GM18870 (cell line): ENCODE data around the gene PSD4.
"Not testable (repeated sequence)": the region's sequence is repeated elsewhere in the genome, so short reads cannot be mapped to it uniquely, and the experiment has no call there.

Source experiments
- ATAC-seq: cut with Tn5 transposase; IDR thresholded peaks from one replicate; pipeline ENCODE4 v1.9.1; 2021; ENCODE audit warnings: moderate library complexity; ENCODE audit not compliant: unreplicated experiment

PSD4 gene

GRCh38 chr2:113235347-113236226 is 61.8 kb downstream of the PSD4 start:
- not testable (repeated sequence) for ATAC-seq

GRCh38 chr2:113236367-113237159 is 62.8 kb downstream of the PSD4 start:
- no peak for ATAC-seq

- no peak for ATAC-seq
Observed at GRCh38 chr2:113237604-113238160, 63.9 kb downstream of the PSD4 start.

- ATAC-seq = no peak
Observed at GRCh38 chr2:113238871-113239839, 65.4 kb downstream of the PSD4 start.

GRCh38 chr2:113240150-113240914 is 66.6 kb downstream of the PSD4 start:
- no peak for ATAC-seq

- ATAC-seq = no peak
Observed at GRCh38 chr2:113240915-113241911, 67.4 kb downstream of the PSD4 start.

- ATAC-seq = no peak
Observed at GRCh38 chr2:113242327-113242726, 68.6 kb downstream of the PSD4 start.

GRCh38 chr2:113245276-113245711 is 71.5 kb downstream of the PSD4 start:
- no peak for ATAC-seq

GRCh38 chr2:113246606-113247005 is 72.8 kb downstream of the PSD4 start:
- no peak for ATAC-seq

GRCh38 chr2:113248997-113249770 is 75.4 kb downstream of the PSD4 start:
- ATAC-seq = no peak

GRCh38 chr2:113251118-113251517 is 77.3 kb downstream of the PSD4 start:
- no peak for ATAC-seq

- no peak for ATAC-seq
Observed at GRCh38 chr2:113252047-113252590, 78.3 kb downstream of the PSD4 start.

GRCh38 chr2:113253453-113253852 is 79.7 kb downstream of the PSD4 start:
- no peak for ATAC-seq

- ATAC-seq = no peak
Observed at GRCh38 chr2:113255140-113256070, 81.6 kb downstream of the PSD4 start.

- no peak for ATAC-seq
Observed at GRCh38 chr2:113257516-113258264, 83.9 kb downstream of the PSD4 start.
